IMR-90 (cell line): ENCODE measurements around the gene OSBPL2. TPM values are rescaled to one million over a fixed set of nuclear protein-coding genes. Genes with fewer than 3 reads are reported as not detected.

Experiments
- ATAC-seq: fragments of 200-7000 bp; cut with Tn5 transposase; 2 replicates; pipeline ENCODE4 v1.9.1; 2020; ENCODE audit warnings: low read depth, mild to moderate bottlenecking, moderate library complexity
- BruUV-seq: library from RNA; stranded (reverse); fragments of 400-500 nt; replicated peaks from 2 replicates; lab custom pipeline; 2021; lab: Mats Ljungman, UMichigan
- CTCF ChIA-PET: fragments of 300-600 bp; formaldehyde crosslinking; extraction: SDS; loops from one replicate; lab custom pipeline; 2021; ENCODE audit warnings: antibody characterized with exemption; lab: Yijun Ruan, JAX
- POLR2A ChIA-PET: fragments of 300-600 bp; sonication (Branson Sonifier 250); formaldehyde crosslinking; loops from one replicate; lab custom pipeline; 2022; ENCODE audit warnings: antibody characterized with exemption; ENCODE audit not compliant: unreplicated experiment; lab: Charles Lee
- DNase-seq: peaks from one replicate; pipeline ENCODE4 v3.0.0; 2013
- H2AFZ ChIP-seq: replicated peaks from 2 replicates; pipeline ENCODE3; 2013; ENCODE audit warnings: low read length, mild to moderate bottlenecking; ENCODE audit not compliant: poor library complexity
- H2AK5ac ChIP-seq: 2 replicates; pipeline ENCODE4 v1.6.1; 2013; ENCODE audit warnings: low read depth, low read length, inconsistent platforms
- H2AK9ac ChIP-seq: replicated peaks from 2 replicates; pipeline ENCODE3; 2013; ENCODE audit warnings: mild to moderate bottlenecking, low read depth, low read length, moderate library complexity; ENCODE audit not compliant: poor library complexity
- H2BK120ac ChIP-seq: 2 replicates; pipeline ENCODE4 v1.6.1; 2013; ENCODE audit warnings: low read depth, low read length, inconsistent platforms
- H2BK15ac ChIP-seq: 3 replicates; pipeline ENCODE4 v1.6.1; 2013; ENCODE audit warnings: low read depth, low read length, inconsistent platforms
- H2BK20ac ChIP-seq: 2 replicates; pipeline ENCODE4 v1.6.1; 2013; ENCODE audit warnings: low read depth, mild to moderate bottlenecking, inconsistent platforms, low read length, moderate library complexity
- H2BK5ac ChIP-seq: 2 replicates; pipeline ENCODE4 v1.6.1; 2013; ENCODE audit warnings: mild to moderate bottlenecking, low read depth, low read length, inconsistent platforms; ENCODE audit not compliant: poor library complexity, severe bottlenecking
- H3K14ac ChIP-seq: replicated peaks from 2 replicates; pipeline ENCODE4 v1.6.1; 2013; ENCODE audit warnings: low read depth, low read length, inconsistent platforms
- H3K18ac ChIP-seq: 2 replicates; pipeline ENCODE4 v1.6.1; 2013; ENCODE audit warnings: low read depth, low read length, control low read depth
- H3K23ac ChIP-seq: 2 replicates; pipeline ENCODE4 v1.6.1; 2013; ENCODE audit warnings: low read depth, low read length, inconsistent platforms
- H3K27ac ChIP-seq: 2 replicates; pipeline ENCODE4 v1.5.1; 2013; ENCODE audit warnings: mild to moderate bottlenecking, control low read depth, low read length; ENCODE audit not compliant: insufficient read depth
- H3K27me3 ChIP-seq: 2 replicates; pipeline ENCODE4 v1.6.1; 2013; ENCODE audit warnings: low read length; ENCODE audit not compliant: control insufficient read depth, insufficient read depth
- H3K36me3 ChIP-seq: 2 replicates; pipeline ENCODE4 v1.6.1; 2013; ENCODE audit warnings: low read length, mixed read lengths; ENCODE audit not compliant: control insufficient read depth, insufficient read depth
- H3K4ac ChIP-seq: 2 replicates; pipeline ENCODE4 v1.6.1; 2013; ENCODE audit warnings: low read depth, low read length, inconsistent platforms
- H3K4me1 ChIP-seq: 2 replicates; pipeline ENCODE4 v1.6.1; 2013; ENCODE audit warnings: low read length, mixed read lengths; ENCODE audit not compliant: control insufficient read depth, insufficient read depth
- H3K4me2 ChIP-seq: 2 replicates; pipeline ENCODE4 v1.6.1; 2013; ENCODE audit warnings: low read depth, mild to moderate bottlenecking, control low read depth, low read length, moderate library complexity
- H3K4me3 ChIP-seq: 2 replicates; pipeline ENCODE4 v1.5.1; 2013; ENCODE audit warnings: low read depth, mild to moderate bottlenecking, control low read depth, low read length, moderate library complexity; ENCODE audit not compliant: insufficient read depth
- H3K56ac ChIP-seq: 2 replicates; pipeline ENCODE4 v1.6.1; 2013; ENCODE audit warnings: low read length, inconsistent platforms; ENCODE audit not compliant: insufficient read depth; ENCODE audit errors: extremely low read depth
- H3K79me1 ChIP-seq, 2 experiments: 2 replicates each; pipeline ENCODE4 v1.6.1; 2013; ENCODE audit warnings: low read length in 2 of 2, inconsistent platforms in 1 of 2, low read depth in 1 of 2
- H3K9ac ChIP-seq: 2 replicates; pipeline ENCODE4 v1.6.1; 2013; ENCODE audit warnings: low read depth, low read length, control low read depth
- H3K9me1 ChIP-seq: 2 replicates; pipeline ENCODE4 v1.6.1; 2013; ENCODE audit warnings: low read length, inconsistent platforms; ENCODE audit not compliant: insufficient read depth
- H3K9me3 ChIP-seq: 2 replicates; pipeline ENCODE4 v1.6.1; 2013; ENCODE audit warnings: low read length; ENCODE audit not compliant: control insufficient read depth, insufficient read depth
- H4K20me1 ChIP-seq: 2 replicates; pipeline ENCODE4 v1.6.1; 2013; ENCODE audit warnings: low read length, inconsistent platforms; ENCODE audit not compliant: insufficient read depth
- H4K5ac ChIP-seq: 2 replicates; pipeline ENCODE4 v1.6.1; 2013; ENCODE audit warnings: mild to moderate bottlenecking, low read depth, low read length, control low read depth
- H4K8ac ChIP-seq, 2 experiments: 2 replicates each; pipeline ENCODE4 v1.6.1; 2013; ENCODE audit warnings: low read depth in 2 of 2, low read length in 2 of 2, control low read depth in 1 of 2, inconsistent platforms in 1 of 2
- H4K91ac ChIP-seq: 2 replicates; pipeline ENCODE4 v1.6.1; 2013; ENCODE audit warnings: low read depth, low read length, inconsistent platforms; ENCODE audit not compliant: insufficient read depth
- MAFK ChIP-seq: IDR thresholded peaks from 2 replicates; pipeline ENCODE4 v1.6.1; 2012; ENCODE audit warnings: low read depth, low read length, improper control_type of control experiment
- NFE2L2 ChIP-seq: fragments of 150-350 bp; IDR thresholded peaks from 2 replicates; pipeline ENCODE4 v1.6.1; 2016; ENCODE audit warnings: low read depth, mild to moderate bottlenecking, low read length
- RAD21 ChIP-seq: IDR thresholded peaks from 2 replicates; pipeline ENCODE4 v1.6.1; 2012; ENCODE audit warnings: low read length, improper control_type of control experiment
- RCOR1 ChIP-seq: IDR thresholded peaks from 2 replicates; pipeline ENCODE4 v1.6.1; 2012; ENCODE audit warnings: mild to moderate bottlenecking, low read length, improper control_type of control experiment; ENCODE audit not compliant: insufficient replicate concordance
- RFX5 ChIP-seq: IDR thresholded peaks from 2 replicates; pipeline ENCODE4 v1.8.0; 2012; ENCODE audit warnings: low read depth, mild to moderate bottlenecking, low read length, moderate library complexity
- WGBS, 2 experiments: methylation state at CpG; one replicate each; pipeline versions ENCODE4 v1.1.5 to v1.1.7; 2013; ENCODE audit warnings: missing lambda C conversion rate in 2 of 2; ENCODE audit not compliant: insufficient read length in 1 of 2; ENCODE audit errors: extremely low coverage in 2 of 2; 5-methylcytosine and 5-hydroxymethylcytosine counted together
- dilution Hi-C: fragments of 300-500 bp; cut with HindIII; formaldehyde crosslinking; loops from one replicate; pipeline ENCODE4 v1.14.3; 2018; ENCODE audit warnings: low sequenced_read_pairs; ENCODE audit not compliant: unreplicated experiment
- in situ Hi-C: fragments of 300-500 bp; cut with MboI; formaldehyde crosslinking; loops from 3 replicates; pipeline ENCODE4 v1.14.3; 2019; ENCODE audit warnings: low sequenced_read_pairs, inconsistent platforms, mixed read lengths
- intact Hi-C: fragments of 100-400 bp; cut with micrococcal nuclease; formaldehyde crosslinking; loops from 2 replicates; pipeline ENCODE4 v1.10.0; 2022
- polyA plus RNA-seq, 3 experiments: library from polyadenylated mRNA; depleted of rRNA; stranded (reverse); fragments of >200 nt; gene quantifications; 2 replicates each; pipeline ENCODE4 v1.2.3, GENCODE V29; 2012; ENCODE audit warnings: low replicate concordance in 1 of 3
- total RNA-seq: library from RNA; depleted of rRNA; stranded (reverse); fragments of >200 nt; gene quantifications from 2 replicates; pipeline ENCODE4 v1.2.3, GENCODE V29; 2012
- TF ChIP-seq, protein P1 (sequence below): conservative IDR thresholded peaks from 2 replicates; pipeline ENCODE4 v1.5.1; 2012; ENCODE audit warnings: mild to moderate bottlenecking, low read depth, low read length, improper control_type of control experiment

The OSBPL2 gene
- total and polyA plus RNA-seq, 2 of the 4 experiments (the other 2 are of a cell fraction): 19.3 to 27.6 TPM

DNA sequence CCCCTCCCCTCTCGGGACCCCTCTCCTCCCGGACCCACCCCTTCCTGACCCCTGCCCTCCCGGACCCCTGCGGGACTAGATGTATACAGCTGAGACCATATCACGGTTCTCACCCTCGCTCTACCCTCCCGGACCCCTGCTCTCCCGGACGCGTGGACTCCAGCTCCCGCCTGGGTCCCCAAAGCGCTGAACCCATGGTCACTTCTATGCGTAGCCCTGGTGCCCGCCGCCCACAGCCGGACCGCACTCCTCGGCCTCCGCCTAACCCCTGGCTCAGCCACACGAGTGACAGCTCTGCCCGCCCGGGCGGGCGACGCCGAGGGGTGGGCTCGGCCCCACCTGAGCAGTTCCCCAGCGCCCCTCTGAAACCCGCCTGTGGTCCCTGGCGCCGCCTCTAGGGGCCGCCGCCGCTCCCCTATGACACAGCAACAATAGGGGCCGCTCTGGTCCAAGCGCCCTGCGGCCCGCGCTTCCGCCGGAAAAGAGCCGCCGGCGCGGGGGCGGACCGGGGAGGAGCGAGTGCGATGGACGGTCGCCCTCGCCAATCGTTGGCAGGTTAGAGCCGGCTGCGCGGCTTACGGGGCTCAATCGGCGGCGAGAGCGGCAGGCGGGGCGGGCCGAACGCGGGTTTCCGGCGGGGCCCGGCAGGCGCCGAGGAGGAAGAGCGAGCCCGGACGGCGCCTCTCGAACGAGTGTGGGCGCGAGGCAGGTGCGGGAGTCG lies 64.2 kb downstream of the OSBPL2 start, which contains the start of gene ADRM1 (continued):
- TF ChIP-seq RCOR1: no peak

GRCh38 chr20:62303062-62303339 lies 64.7 kb downstream of the OSBPL2 start:
- WGBS, 2 experiments: 0% methylated on average over 1 of the region's 39 CpGs; no CpG with 5 or more reads in 1 of the 2 experiments
- POLR2A ChIA-PET: no interaction called here
- in situ Hi-C loops: no loop called here

More at GRCh38 chr20:62303062-62303339, 64.7 kb downstream of the OSBPL2 start:
- Histone ChIP-seq H3K18ac (no peak overlapping the region), H3K56ac (no peak overlapping the region), H2AFZ (peak overlapping the region; percentile 83), H3K14ac (no peak overlapping the region), H3K27me3 (no peaks in the 10 kb centered on the region), H2AK9ac (peak overlapping the region; percentile 99), H2AK5ac (no peak overlapping the region), H2BK15ac (no peak overlapping the region), H3K36me3 (peaks cover 40% of the 10 kb centered on the region), H2BK120ac (no peak overlapping the region), H4K20me1 (peaks cover 37% of the 10 kb centered on the region), H3K4me2 (peak overlapping the region; percentile 98; the same call in 1 of the 2 replicates), H4K5ac (no peak overlapping the region), H3K4me3 (peak overlapping the region; percentile 99), H3K79me1 (peaks cover 0 to 34% of the 10 kb centered on the region in 2 experiments; a peak in 1 of 4 replicates), H3K4me1 (peaks cover 12% of the 10 kb centered on the region), H3K4ac (no peak overlapping the region), H2BK5ac (peak overlapping the region; percentile 37), H3K23ac (no peak overlapping the region), H3K9me3 (no peaks in the 10 kb centered on the region), H3K9me1 (0 out of 2 replicates have a peak, but pooled peaks cover 6% of the 10 kb centered on the region), H4K91ac (no peak overlapping the region), H4K8ac (no peak overlapping the region; a peak in 1 of 4 replicates), H2BK20ac (no peak overlapping the region), H3K27ac (peak overlapping the region; percentile 78), H3K9ac (peak overlapping the region; percentile 89)
- BruUV-seq: no TSS peak
- DNase-seq (no peak), ATAC-seq (no peak)
- intact Hi-C loops (loop anchor here (2.0 to 10.0 kb wide), 2 partner anchors 72 to 192 kb away; no protein-coding TSS in a partner anchor), dilution Hi-C loops (no loop called here)
- TF ChIP-seq NFE2L2 (no peak), MAFK (no peak), RAD21 (no peak), RFX5 (no peak)
- TF ChIP-seq, protein P1, sequence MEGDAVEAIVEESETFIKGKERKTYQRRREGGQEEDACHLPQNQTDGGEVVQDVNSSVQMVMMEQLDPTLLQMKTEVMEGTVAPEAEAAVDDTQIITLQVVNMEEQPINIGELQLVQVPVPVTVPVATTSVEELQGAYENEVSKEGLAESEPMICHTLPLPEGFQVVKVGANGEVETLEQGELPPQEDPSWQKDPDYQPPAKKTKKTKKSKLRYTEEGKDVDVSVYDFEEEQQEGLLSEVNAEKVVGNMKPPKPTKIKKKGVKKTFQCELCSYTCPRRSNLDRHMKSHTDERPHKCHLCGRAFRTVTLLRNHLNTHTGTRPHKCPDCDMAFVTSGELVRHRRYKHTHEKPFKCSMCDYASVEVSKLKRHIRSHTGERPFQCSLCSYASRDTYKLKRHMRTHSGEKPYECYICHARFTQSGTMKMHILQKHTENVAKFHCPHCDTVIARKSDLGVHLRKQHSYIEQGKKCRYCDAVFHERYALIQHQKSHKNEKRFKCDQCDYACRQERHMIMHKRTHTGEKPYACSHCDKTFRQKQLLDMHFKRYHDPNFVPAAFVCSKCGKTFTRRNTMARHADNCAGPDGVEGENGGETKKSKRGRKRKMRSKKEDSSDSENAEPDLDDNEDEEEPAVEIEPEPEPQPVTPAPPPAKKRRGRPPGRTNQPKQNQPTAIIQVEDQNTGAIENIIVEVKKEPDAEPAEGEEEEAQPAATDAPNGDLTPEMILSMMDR: no peak
- CTCF ChIA-PET: interaction anchor here (1.4 kb wide), 1 partner anchor 83 kb away, joined by 4 read pairs; no protein-coding TSS in a partner anchor
